ENCODE results near the gene TPCN1.

- TF ChIP-seq, protein P1, sequence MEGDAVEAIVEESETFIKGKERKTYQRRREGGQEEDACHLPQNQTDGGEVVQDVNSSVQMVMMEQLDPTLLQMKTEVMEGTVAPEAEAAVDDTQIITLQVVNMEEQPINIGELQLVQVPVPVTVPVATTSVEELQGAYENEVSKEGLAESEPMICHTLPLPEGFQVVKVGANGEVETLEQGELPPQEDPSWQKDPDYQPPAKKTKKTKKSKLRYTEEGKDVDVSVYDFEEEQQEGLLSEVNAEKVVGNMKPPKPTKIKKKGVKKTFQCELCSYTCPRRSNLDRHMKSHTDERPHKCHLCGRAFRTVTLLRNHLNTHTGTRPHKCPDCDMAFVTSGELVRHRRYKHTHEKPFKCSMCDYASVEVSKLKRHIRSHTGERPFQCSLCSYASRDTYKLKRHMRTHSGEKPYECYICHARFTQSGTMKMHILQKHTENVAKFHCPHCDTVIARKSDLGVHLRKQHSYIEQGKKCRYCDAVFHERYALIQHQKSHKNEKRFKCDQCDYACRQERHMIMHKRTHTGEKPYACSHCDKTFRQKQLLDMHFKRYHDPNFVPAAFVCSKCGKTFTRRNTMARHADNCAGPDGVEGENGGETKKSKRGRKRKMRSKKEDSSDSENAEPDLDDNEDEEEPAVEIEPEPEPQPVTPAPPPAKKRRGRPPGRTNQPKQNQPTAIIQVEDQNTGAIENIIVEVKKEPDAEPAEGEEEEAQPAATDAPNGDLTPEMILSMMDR (IDR thresholded peaks at IDR 0.05 in 2 of 3, conservative IDR thresholded peaks at IDR 0.05 in 1 of 3; ENCODE audit: borderline replicate concordance in 1 of 3, insufficient read depth in 1 of 3, low read depth in 2 of 3, low read length in 2 of 3): no peak
- TF ChIP-seq, protein P2, sequence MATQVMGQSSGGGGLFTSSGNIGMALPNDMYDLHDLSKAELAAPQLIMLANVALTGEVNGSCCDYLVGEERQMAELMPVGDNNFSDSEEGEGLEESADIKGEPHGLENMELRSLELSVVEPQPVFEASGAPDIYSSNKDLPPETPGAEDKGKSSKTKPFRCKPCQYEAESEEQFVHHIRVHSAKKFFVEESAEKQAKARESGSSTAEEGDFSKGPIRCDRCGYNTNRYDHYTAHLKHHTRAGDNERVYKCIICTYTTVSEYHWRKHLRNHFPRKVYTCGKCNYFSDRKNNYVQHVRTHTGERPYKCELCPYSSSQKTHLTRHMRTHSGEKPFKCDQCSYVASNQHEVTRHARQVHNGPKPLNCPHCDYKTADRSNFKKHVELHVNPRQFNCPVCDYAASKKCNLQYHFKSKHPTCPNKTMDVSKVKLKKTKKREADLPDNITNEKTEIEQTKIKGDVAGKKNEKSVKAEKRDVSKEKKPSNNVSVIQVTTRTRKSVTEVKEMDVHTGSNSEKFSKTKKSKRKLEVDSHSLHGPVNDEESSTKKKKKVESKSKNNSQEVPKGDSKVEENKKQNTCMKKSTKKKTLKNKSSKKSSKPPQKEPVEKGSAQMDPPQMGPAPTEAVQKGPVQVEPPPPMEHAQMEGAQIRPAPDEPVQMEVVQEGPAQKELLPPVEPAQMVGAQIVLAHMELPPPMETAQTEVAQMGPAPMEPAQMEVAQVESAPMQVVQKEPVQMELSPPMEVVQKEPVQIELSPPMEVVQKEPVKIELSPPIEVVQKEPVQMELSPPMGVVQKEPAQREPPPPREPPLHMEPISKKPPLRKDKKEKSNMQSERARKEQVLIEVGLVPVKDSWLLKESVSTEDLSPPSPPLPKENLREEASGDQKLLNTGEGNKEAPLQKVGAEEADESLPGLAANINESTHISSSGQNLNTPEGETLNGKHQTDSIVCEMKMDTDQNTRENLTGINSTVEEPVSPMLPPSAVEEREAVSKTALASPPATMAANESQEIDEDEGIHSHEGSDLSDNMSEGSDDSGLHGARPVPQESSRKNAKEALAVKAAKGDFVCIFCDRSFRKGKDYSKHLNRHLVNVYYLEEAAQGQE (IDR thresholded peaks at IDR 0.05; ENCODE audit: low read depth): no peak
- TF ChIP-seq EZH2 (IDR thresholded peaks at IDR 0.05) (no peak), RAD21 (IDR thresholded peaks at IDR 0.05; ENCODE audit: low read depth) (no peak), POLR2AphosphoS5 (IDR thresholded peaks at IDR 0.05; ENCODE audit: low read depth, low read length) (no peak), POLR2A (IDR thresholded peaks at IDR 0.05; ENCODE audit: borderline replicate concordance, extremely low read depth, insufficient read depth, insufficient read length) (no peak), SIN3A (IDR thresholded peaks at IDR 0.05; ENCODE audit: low read depth) (no peak), SP1 (IDR thresholded peaks at IDR 0.05; ENCODE audit: low read depth) (no peak), EZH2phosphoT487 (IDR thresholded peaks at IDR 0.05; ENCODE audit: borderline replicate concordance) (no peak), CEBPB (IDR thresholded peaks at IDR 0.05; ENCODE audit: low read depth) (no peak), ZFX (IDR thresholded peaks at IDR 0.05) (no peak), ELF1 (IDR thresholded peaks at IDR 0.05; ENCODE audit: borderline replicate concordance, low read depth) (no peak)
Measured at GRCh38 chr12:113287899-113288282, 66.6 kb downstream of the TPCN1 start.

Measured in HCT116 (cell line).